Activated CD8-positive, alpha-beta memory T cell treated with anti-CD3 and anti-CD28 coated beads for 48 hours (primary cell): Measurements from ENCODE around the gene SLCO6A1.
"Not testable (repeated sequence)": the region's sequence is repeated elsewhere in the genome, so short reads cannot be mapped to it uniquely, and the experiment has no call there.

ENCODE experiments used
- DNase-seq, 3 experiments: peaks; one replicate each; pipeline ENCODE4 v3.0.0-alpha.2; 2020; ENCODE audit warnings: low read depth in 2 of 3, low spot score in 2 of 3

The SLCO6A1 gene, protein sequence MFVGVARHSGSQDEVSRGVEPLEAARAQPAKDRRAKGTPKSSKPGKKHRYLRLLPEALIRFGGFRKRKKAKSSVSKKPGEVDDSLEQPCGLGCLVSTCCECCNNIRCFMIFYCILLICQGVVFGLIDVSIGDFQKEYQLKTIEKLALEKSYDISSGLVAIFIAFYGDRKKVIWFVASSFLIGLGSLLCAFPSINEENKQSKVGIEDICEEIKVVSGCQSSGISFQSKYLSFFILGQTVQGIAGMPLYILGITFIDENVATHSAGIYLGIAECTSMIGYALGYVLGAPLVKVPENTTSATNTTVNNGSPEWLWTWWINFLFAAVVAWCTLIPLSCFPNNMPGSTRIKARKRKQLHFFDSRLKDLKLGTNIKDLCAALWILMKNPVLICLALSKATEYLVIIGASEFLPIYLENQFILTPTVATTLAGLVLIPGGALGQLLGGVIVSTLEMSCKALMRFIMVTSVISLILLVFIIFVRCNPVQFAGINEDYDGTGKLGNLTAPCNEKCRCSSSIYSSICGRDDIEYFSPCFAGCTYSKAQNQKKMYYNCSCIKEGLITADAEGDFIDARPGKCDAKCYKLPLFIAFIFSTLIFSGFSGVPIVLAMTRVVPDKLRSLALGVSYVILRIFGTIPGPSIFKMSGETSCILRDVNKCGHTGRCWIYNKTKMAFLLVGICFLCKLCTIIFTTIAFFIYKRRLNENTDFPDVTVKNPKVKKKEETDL

GRCh38 chr5:102498271-102499034, at the start of gene SLCO6A1:
Gene SLCO6A1, minus strand, starts transcription at chr5:102499001. Its CDS starts 157 bp downstream, at chr5:102498844.
- DNase-seq: no peak

DNA sequence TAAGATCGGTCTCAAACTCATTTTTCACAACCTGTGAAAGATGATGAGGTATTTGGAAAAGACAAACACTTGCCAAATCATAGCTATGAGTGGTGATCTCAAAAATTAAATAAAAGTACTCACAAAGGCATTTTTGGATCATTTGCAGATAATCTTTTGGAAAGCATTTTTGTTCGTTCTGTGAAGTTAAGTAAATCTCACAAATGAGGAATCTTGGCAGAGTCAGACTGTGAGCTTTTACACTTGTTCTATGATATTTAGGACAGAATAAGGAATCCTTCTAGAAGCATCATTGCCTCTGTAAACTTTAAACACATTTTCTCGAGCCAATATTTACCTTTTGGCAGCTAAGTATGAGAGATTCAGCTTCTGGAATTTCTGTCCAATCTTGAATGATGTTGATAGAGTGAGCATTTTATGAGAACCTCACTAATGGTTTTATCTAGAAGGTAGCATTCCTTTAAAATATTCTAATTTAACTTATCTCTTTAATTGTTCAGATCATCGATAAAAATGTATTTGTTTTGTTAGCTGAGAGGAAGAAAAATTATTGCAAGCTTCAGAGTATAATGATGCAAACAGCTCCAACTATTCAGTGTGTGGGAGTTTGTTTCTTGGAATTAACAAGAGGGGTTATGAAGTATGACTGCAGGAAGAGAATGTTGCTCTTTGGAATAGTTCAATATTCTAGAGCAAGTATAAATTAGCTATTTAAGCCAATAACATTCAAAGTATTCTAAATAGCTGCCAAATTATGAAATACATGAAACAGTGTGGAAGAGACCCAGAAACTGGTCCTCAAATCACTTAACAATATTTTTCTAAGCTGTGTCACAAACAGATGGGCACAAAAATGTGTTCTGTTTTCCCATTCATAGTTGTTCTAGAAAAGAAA, 48.6 kb upstream of the SLCO6A1 start:
- no peak for DNase-seq

GRCh38 chr5:102545175-102545574, 46.4 kb upstream of the SLCO6A1 start:
- no peak for DNase-seq

- DNase-seq: no peak
Observed at GRCh38 chr5:102542057-102542456, 43.3 kb upstream of the SLCO6A1 start.

GRCh38 chr5:102539996-102540728, 41.4 kb upstream of the SLCO6A1 start:
- no peak for DNase-seq

- DNase-seq: no peak
Observed at GRCh38 chr5:102539562-102539961, 40.8 kb upstream of the SLCO6A1 start.

GRCh38 chr5:102537011-102537410, 38.2 kb upstream of the SLCO6A1 start:
- DNase-seq: no peak

- DNase-seq: no peak
Observed at GRCh38 chr5:102536323-102536928, 37.6 kb upstream of the SLCO6A1 start.

- DNase-seq: no peak
Observed at GRCh38 chr5:102532123-102532522, 33.3 kb upstream of the SLCO6A1 start.

DNA sequence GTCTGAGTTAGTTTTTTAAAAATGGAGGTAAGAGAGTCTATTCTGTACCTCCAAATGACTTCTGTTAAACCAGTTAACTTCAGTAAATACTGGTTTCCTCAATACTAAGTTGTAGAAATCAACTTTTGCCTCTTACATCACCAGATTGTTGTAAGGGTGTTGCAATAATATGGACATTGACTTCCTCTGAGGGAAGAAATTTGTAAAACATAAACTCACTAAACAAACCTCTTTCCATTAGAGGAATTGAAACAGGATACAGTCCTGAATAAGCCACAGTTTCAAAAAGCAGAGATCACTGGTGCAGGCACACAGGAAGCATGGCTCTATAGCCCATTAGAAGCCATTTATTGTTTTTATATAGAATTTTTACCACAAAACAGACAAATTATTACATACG, 32.7 kb upstream of the SLCO6A1 start:
- DNase-seq: no peak

DNA sequence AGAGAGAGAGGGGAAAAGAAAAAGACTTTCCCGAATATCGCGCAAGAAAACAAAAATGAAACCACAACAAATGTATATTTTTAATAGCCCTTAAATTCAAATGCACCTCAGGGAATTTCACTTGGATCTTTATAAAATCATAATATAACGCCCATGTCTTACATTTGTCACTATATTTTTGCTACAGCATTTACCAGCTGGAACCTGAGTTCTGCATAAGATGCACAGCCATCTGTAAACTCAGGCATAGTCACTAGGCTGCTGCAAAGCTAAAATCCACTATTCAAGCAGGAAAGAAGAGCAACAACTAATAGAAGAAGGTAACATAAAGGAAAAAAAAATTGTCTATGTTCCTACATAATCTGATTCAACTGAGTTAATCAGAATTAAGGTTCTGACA, 30.6 kb upstream of the SLCO6A1 start:
- no peak for DNase-seq

GRCh38 chr5:102529031-102529430, 30.2 kb upstream of the SLCO6A1 start:
- no peak for DNase-seq

- DNase-seq: no peak
Observed at GRCh38 chr5:102528600-102528999, 29.8 kb upstream of the SLCO6A1 start.

- DNase-seq: no peak
Observed at GRCh38 chr5:102527547-102527946, 28.7 kb upstream of the SLCO6A1 start.

- DNase-seq: no peak
Observed at GRCh38 chr5:102523541-102524175, 24.9 kb upstream of the SLCO6A1 start.

DNA sequence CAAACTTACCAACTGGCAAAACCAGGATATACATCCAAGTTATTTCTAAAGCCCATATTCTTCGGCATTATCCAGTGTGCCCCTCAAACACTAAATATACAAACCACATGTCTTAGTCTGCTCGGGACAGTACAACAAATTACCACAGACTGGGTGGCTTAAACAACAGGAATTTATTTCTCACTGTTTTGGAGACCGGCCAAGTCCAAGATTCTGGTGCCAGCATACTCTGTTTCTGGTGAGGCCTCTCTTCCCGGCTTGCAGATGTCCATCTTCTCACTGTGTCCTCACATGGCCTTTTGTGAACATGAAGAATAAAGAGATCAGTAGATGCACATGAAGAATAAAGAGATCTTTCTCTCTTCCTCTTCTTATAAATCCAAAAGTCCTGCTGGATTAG, 12.9 kb upstream of the SLCO6A1 start:
- no peak for DNase-seq

- DNase-seq: not testable (repeated sequence)
Observed at GRCh38 chr5:102491261-102491914, 7.4 kb downstream of the SLCO6A1 start.

DNA sequence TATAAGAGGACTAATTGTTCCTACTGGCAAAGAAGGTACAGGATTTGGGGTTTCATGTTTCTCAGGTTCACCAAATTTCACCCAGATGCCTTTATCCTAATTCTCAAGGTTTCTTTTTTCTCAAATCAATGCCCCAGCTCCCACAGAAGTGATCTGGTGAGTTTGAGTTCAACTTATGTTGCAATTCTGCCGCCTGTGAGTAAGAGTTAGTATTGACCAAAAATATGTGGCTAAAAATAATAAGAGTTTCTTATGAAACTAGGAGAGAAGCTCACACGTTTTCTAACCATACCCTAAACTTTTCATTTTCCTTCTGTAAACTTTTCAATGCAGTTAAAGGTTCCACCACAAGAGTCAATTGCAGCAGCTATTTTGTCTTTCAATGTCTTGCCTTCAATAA, 15.1 kb downstream of the SLCO6A1 start:
- no peak for DNase-seq
